IPS-NIHi7 (cell line): ENCODE results near the gene ACACB.
A peak's percentile ranks its signal among the peaks of the same experiment; 100 is the strongest.

Experiments used
- DNase-seq: peaks from one replicate; pipeline ENCODE4 v3.0.0; 2012; ENCODE audit warnings: mixed read lengths; ENCODE audit errors: extremely low spot score

The ACACB gene

GRCh38 chr12:109109746-109110350 lies 6.5 kb upstream of the ACACB start:
- DNase-seq, result no peak

- DNase-seq, result peak; percentile 89
Observed at GRCh38 chr12:109110988-109111495, 5.3 kb upstream of the ACACB start.

DNA sequence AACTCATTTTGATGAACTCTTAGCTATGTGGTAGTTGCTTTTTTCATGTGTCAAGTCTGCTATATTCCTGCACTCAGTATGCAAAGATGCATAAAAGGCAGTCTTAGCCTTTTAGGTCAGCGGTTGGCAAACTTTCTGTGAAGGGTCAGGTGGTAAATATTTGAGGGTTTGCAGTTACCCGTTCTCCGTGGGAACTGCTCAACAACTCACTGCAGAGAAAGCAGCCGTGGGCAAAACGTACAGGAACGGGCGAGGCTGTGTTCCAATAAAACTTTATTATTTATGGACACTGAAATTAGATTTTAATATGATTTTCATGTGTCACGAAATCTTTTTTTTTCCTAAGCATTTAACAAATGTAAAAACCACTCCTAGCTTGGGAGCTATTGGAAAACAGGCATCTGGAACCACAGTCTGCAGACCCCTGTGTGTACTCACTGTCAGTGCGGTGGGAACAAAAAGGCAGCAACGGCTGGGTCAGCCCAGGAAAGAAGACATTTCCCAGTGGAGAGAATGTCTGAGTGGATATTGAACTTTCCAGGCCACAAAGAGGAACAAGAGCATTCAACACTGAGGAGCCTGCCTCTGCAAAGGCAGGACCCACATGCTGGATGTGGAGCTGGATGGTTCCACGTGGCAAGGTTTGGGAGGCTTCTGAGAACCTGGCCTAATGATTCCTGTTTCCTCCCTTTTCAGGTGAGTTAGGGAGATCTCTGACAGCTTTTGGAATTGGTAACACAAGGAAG lies 3.5 kb upstream of the ACACB start:
- no peak for DNase-seq

- DNase-seq, result no peak
Observed at GRCh38 chr12:109113661-109114321, 2.6 kb upstream of the ACACB start.

DNA sequence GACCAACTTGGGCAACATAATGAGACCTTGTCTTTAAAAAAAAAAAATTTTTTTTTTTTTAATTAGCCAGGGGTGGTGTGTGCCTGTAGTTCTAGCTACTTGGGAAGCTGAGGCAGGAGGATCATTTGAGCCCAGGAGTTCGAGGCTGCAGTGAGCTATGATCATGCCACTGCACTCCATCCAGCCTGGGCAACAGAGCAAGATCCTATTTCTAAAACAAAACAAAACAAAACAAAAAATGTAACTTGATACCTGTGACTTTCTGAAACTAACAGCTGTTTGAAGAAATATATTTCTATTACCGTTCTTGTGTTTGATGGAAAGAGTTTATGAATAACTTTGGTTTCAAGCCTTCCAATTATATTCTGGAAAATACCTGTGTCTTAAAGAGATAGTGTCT lies 1.7 kb upstream of the ACACB start:
- DNase-seq, result no peak

DNA sequence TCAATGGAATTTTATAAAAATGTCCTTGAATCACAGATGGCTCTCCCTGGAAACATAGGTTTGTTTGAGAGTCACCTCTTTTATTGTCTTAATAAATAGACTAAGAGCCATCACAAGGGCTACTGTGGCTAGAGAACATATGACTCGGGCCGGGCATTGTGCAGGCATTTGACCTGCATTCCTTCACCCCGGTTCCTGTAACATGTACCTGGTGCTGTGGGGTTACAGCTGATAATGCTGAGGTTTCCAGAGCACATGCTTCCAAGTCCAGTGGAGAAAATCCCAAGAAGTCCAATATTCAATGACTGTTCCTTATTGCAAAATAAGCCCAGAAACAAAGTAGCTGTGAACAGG lies 1.0 kb upstream of the ACACB start:
- DNase-seq, result no peak

- DNase-seq, result no peak
Observed at GRCh38 chr12:109116611-109116949, 193 bp downstream of the ACACB start.

DNA sequence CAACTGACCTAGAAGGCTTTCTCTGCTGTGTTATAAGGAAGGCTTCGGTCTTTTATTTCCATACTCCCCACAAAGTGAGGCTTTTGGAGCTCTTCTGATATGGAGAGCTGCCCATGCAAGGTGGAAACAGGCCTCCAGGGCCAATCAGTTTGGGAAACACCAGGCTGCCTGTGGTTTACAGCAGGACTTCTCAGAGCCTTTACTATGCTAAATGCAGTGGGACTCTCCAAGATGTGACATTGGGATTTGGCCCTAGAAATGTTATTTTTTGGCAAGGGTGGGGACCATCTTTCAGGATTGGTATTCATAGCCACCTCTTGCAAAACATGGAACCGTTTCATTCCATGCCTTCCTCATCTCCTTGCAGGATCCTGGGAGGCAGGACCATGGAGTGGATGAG lies 3.7 kb downstream of the ACACB start:
- no peak for DNase-seq

DNA sequence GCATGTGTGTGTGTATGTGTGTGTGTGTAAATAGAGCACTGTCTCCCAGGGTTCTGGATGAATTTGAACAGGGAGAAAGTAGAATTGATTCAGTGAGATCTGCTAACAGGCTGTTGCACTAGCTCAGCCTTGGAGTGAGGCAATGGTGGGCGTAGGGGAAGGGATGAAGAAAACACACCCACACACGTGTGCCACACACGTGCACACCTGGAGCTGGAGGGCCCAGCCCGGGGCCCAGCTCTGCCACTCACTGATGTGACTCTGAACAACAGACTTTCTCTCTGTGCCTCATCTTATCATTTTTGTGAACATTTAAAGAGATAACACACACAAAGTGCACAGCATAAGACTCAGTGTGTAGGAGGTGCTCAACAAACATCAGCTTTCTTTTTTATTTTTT lies 4.2 kb downstream of the ACACB start:
- no peak for DNase-seq

GRCh38 chr12:109121346-109121880 lies 5.0 kb downstream of the ACACB start:
- DNase-seq, result no peak

DNA sequence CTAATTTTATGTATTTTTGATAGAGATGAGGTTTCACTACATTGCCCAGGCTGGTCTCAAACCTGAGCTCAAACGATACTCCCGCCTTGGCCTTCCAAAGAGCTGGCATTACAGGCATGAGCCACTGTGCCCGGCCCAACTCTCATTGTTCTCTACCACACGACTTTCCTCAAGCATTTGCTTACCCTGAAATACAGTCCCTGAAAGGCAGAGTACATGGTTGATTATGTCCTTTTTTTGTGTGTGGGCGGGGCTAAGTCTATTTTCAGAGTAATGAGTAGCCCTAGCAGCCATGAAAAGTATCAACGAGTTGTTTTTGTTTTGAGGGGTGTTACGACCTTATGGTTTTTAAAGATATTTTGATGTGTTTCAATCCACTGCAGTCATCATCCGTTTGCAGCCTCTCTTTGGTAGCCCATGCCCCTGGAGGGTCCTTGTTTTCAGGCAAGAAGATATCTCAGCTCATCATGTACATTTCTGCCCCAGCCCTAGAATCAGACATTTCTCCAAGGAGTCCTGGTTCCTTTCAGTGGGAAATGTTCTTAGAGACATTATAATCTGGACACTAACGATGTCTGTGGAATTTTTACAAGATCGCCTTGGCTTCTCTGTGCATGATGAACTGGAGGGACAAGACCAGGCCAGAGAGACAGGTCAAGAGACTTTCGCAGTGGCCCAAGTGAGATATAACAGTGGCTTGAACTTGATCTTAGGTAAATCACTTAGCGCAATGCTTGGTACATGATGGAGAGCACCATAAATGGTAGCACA lies 8.7 kb downstream of the ACACB start:
- DNase-seq, result no peak

DNA sequence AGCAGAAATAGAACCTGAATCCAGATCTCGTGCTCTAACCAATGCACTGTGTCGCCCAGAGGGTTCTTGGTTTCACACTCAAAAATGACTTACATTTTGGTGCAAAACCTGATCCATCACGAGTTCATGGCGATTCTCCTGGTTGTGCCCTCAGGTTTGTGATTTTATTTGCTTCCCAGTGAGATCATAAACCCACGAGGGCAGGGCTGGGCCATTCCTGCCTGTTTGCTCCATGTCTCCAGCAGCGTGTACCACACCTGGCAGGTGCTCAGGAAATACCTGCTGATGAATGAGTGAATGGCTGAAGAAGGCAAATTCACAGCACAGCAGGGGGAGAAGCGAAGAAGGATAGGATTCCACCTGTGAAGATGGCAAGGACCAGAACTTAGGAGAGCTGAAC lies 9.4 kb downstream of the ACACB start:
- DNase-seq, result no peak

DNA sequence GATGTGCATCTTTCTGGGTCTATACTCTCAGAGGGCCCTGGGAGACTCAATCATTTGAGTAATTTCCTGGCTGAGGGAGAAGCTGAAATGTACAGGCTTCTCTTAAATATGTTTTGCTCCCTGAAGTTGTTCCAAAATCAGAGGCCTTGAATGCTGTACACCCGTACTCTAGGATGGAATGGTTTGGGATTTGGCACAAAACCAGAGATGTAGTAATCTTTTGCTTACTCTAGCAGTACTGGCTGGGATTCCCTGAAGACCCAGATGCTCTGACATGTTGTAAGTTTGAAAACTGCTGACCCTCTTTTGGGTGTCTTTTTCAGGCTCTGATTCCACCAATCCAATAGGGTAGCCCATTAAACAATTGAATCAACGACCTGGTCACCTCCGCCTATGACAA lies 10.4 kb downstream of the ACACB start:
- no peak for DNase-seq

GRCh38 chr12:109127533-109128242 lies 11.3 kb downstream of the ACACB start:
- no peak for DNase-seq

DNA sequence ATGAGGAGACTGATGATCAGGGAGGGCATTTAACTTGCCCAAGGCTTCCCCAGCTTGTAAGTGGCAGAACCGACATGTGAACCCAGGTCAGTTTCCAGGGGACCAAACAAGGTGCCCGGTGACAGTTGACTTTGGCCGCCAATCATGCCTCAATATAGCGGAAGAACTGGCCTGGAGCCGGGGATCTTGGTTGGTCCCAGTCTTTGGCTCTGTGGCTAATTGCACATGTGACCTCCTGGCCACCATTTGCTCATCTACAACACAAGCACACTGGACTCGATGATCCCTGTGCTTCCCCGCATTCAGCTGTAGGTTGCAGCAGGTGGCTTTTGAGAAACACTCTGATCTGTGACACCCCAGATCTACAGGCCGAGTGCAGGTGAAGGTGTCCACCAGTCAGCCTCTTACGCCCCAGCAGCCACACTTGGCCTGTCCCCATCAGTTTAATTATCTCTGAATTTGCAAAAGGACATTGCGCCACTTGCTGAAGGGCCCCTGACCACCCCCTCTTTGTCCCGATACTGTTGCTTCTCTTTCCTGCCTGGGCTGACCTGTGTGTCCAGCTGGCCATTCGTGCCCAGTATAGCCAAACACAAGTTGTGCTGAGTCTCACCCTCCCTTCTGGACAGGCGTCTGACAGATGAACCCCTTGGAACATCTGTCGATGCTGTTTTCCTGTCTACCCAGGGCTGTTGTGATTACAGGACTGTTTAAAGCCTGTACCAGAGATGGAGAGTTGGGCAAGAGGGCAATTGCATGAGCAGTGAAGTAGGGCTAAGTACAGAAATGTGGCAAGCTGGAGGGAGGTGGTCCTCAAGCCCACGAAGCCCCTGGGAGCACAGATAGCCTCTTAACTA lies 14.1 kb downstream of the ACACB start:
- DNase-seq, result no peak

DNA sequence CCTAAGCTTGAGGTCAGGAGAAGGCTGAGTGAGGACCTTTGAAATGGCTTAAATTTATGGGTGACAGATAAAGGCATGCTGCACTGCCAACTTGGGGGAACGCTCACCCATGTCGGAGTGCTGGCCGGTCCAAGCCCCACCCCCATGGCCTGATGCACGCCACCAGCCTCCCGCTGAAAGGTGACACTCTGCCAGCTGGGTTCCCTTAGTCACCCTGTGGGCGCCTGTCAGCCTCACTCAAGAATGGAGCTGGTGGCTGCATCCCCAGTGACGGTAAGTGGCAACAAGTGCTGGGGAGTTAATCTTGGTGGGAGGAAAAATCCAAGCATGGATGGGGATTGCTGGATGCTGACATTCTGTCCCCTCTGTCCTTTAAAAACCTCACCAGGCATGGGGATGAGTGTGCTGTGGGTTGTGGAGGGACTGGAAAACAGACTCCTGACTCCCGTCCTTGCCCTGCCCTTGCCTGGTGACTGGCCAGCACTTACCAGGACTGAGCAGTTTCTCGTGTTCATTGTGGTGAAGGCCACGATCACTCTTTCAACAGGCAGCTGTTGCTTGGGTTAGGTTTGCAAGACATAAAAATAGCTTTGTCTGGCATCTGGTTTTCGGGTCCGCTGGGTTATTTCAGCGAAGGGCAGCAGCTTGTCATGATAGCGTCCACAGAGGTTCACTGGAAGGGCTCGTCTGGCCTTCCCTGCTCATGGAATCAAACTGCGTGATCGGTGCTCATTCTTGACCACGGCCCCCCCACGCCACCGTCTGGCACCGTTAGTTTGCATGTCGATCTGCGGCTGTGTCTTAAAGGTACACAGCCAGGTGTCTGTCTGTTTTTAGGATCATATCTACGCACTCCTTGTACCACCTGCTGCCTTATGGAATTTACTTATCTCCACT lies 15.0 kb downstream of the ACACB start:
- DNase-seq, result no peak

- peak; percentile 88 for DNase-seq
Observed at GRCh38 chr12:109134186-109134917, 18.0 kb downstream of the ACACB start.

DNA sequence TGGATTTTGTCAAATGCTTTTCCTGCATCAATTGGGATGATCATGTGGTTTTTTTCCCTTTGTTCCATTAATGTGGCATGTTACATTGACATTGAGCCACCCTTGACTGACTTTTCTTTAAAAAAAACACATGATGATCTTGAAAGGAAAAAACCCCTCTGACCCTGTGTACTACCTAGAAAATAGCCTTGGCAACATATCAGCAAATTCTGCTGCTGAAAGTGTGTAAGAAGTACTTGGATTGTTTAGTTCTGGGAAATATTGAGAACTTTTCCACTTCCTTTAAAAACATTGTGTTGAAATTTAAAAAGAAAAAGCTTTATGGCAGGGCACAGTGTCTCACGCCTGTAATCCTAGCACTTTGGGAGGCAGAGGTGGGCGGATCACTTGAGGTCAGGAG lies 20.7 kb downstream of the ACACB start:
- DNase-seq, result no peak

DNA sequence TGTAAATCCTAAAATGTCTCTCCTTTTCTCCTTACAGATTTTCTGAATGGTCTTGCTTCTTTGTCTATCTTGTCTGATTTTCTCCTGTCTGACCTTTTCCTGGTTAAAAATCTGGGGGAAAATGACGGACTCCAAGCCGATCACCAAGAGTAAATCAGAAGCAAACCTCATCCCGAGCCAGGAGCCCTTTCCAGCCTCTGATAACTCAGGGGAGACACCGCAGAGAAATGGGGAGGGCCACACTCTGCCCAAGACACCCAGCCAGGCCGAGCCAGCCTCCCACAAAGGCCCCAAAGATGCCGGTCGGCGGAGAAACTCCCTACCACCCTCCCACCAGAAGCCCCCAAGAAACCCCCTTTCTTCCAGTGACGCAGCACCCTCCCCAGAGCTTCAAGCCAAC lies 23.0 kb downstream of the ACACB start:
- no peak for DNase-seq
